Right kidney (tissue), 1 donor: ENCODE measurements around the gene MYL5.

ENCODE experiments used
- DNase-seq: peaks from one replicate; pipeline ENCODE4 v3.0.0-alpha.2; 2016

MYL5 gene

GRCh38 chr4:673349-674091, 822 bp upstream of the MYL5 start:
- peak; percentile 22 for DNase-seq

- no peak for DNase-seq
Measured at GRCh38 chr4:675036-675882, 917 bp downstream of the MYL5 start.

GRCh38 chr4:675980-676870, 1.9 kb downstream of the MYL5 start:
- no peak for DNase-seq

DNA sequence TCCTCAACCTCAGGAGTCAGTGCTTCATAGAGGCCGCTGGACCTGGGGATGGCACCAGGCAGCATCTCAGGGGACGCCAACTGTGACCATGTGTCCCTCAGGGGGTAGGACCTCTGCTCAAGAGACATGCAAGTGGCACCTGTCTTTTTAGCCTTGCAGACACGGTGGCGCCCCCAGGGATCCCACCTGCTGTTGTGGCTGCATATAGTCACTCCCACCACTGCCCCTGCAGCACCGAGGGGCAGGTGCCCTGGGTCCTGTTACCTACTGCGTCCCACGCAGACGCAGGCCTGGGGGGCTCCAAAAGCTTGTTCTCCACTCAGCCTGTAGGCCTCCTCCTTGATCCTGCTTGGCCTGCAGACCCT, 2.5 kb downstream of the MYL5 start:
- DNase-seq: no peak

GRCh38 chr4:677431-678293, 3.3 kb downstream of the MYL5 start:
- no peak for DNase-seq

DNA sequence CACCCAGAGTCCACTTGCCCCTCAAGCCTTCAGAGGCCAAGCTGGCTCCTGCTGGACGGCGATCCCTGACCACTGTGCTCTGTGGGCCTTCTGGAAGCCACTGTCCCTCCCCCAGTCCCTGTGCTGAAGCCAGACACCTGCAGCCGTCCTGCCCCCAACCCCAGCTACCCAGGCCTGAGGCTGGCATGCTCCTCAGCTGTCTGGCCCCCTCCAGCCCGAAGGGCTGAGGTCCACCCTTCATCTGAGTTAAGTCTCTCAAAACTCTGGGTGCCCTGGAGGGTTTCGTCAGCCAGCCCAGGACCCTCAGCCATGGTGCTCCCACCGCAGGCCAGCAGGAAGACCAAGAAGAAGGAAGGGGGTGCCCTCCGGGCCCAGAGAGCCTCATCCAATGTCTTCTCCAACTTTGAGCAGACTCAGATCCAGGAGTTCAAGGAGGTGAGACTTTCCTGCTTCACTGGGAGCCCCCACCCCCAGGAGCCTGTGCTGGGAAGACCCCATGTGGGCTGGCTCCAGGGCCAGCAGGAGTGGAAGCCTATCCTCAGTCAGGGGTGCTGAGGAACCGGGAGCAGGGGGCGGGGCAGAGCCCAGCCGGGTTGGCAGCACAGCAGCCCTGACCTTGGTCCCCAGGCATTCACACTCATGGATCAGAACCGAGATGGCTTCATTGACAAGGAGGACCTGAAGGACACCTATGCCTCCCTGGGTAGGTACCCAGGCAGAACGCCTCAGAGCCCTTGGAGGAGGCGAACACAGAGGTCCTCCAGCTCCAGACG, 4.2 kb downstream of the MYL5 start:
- DNase-seq: no peak

GRCh38 chr4:679104-679481, 4.8 kb downstream of the MYL5 start:
- DNase-seq: no peak

DNA sequence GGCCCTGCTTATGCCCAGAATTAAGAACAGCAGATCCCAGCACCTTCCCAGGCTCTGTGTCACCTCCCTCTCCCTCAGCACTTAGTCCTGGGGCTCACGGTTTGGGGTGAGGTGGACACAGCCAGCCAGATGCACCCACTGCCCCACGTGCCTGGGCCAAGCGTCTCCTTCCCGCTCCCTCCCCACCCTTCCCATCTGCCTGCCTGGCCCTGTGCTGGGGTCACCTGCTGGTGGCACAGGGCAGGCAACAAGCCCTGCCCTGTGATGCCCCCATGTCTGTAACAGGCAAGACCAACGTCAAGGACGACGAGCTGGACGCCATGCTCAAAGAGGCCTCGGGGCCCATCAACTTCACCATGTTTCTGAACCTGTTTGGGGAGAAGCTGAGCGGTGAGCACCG, 5.3 kb downstream of the MYL5 start:
- DNase-seq: no peak

DNA sequence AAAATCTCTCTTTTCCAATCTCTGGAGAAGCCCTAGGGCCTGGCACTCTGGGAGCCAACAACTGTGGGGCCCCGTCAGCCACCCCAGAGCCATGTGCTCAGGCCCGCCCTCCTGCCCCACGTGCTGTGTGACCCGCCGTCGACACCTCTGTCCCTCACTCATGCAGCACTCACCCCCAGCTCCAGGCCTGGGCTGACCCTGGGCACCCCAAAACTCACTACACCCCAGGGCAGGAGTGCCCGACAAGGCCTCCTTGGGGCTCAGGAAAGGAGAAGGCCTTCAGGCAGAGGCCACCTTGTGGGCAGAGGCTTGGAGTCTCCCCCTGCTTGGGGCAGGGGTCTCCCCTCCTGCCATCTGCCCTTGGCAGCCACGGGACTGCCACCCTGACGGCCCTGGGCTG, 5.7 kb downstream of the MYL5 start:
- no peak for DNase-seq

DNA sequence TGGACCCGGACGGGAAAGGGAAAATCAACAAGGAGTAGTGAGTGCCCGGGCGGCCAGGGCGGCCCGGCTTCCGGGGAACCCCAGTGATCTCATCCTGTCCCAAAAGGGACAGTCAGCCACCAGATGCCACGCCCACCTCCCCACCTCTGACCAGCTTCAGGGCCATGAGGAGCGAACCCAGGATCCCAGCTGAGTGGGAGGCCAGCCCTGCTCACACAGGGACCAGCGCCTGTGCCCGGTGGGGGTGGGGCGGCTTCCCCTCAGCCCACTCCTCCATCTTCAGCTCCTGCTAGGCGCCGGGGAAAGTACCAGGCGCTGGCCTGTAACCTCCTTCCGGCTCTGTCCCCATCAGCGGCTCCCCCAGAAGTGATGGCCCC, 6.2 kb downstream of the MYL5 start:
- no peak for DNase-seq

- no peak for DNase-seq
Measured at GRCh38 chr4:680928-681645, 6.7 kb downstream of the MYL5 start.

GRCh38 chr4:681736-682451, 7.6 kb downstream of the MYL5 start:
- no peak for DNase-seq

- no peak for DNase-seq
Measured at GRCh38 chr4:682490-683172, 8.3 kb downstream of the MYL5 start.

GRCh38 chr4:683247-683897, 9.0 kb downstream of the MYL5 start:
- no peak for DNase-seq

DNA sequence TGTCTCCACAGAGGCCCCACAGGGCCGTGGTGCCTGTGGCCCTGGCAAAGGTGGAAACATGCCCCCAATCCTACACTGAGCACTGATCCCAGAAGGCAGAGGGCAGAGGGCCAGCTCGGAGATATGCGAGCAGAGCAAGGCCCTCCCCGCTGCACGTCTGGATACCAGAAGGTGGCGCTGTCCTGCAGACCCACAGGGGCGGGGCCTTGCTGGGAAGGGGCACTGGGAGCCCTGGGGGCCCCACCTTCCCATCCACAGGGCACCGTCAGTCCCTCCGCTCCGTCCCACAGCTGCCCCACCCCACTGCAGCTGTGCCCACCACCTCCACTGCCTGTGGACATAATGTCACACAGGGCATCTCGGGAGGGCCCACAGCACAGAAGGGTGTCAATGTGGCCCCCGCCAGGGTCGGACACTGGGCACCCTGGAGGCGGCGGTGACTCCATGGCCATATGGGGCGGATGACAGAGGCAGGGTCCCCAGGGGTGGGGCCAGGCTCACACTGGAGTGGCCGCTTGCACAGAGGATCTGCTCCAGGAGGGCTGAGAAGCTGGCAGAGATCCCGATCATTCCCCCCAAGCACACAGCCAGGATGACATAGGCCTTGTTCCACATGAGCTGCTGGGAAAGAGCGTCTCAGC, 9.8 kb downstream of the MYL5 start:
- DNase-seq: peak; percentile 64

GRCh38 chr4:684623-685327, 10.4 kb downstream of the MYL5 start:
- no peak for DNase-seq

GRCh38 chr4:685679-686412, 11.5 kb downstream of the MYL5 start:
- DNase-seq: no peak
